ENCODE results near the gene SQSTM1. TPM values are rescaled to one million over a fixed set of nuclear protein-coding genes. Genes with fewer than 3 reads are reported as not detected.

SQSTM1 gene
- total and polyA plus RNA-seq, 2 donors (not counting 1 experiment from before 2014, with no cell fraction given): 72.2 to 400 TPM

DNA sequence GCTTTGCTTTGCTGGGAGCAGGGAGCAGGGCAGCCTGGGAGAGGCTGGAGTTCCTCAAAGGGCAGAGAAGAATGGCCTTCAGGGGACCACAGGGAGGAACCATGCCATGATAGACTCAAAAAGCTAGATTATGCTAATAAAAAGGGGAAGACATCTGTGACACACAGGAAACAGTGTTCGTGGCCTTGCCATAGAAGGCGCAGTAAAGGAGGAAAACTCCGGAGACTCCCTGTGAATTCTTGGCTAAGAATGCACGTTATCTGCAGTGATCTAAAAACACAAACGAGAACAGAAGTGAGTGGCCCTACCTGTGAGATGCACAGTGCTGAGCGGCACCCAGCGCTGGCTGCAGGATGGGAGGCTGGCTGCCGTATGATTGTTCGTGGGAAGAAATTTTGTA is 42.8 kb upstream of the SQSTM1 start:
- no peak for ATAC-seq (ENCODE audit: low read depth)
- TF ChIP-seq, protein P1, sequence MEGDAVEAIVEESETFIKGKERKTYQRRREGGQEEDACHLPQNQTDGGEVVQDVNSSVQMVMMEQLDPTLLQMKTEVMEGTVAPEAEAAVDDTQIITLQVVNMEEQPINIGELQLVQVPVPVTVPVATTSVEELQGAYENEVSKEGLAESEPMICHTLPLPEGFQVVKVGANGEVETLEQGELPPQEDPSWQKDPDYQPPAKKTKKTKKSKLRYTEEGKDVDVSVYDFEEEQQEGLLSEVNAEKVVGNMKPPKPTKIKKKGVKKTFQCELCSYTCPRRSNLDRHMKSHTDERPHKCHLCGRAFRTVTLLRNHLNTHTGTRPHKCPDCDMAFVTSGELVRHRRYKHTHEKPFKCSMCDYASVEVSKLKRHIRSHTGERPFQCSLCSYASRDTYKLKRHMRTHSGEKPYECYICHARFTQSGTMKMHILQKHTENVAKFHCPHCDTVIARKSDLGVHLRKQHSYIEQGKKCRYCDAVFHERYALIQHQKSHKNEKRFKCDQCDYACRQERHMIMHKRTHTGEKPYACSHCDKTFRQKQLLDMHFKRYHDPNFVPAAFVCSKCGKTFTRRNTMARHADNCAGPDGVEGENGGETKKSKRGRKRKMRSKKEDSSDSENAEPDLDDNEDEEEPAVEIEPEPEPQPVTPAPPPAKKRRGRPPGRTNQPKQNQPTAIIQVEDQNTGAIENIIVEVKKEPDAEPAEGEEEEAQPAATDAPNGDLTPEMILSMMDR (IDR thresholded peaks at IDR 0.05): no peak
- no peak for TF ChIP-seq EZH2 (IDR thresholded peaks at IDR 0.05; ENCODE audit: borderline replicate concordance, insufficient read depth, low read depth, low read length, poor library complexity, severe bottlenecking)
- H3K27me3 ChIP-seq (replicated peaks in 1 of 4; ENCODE audit: control extremely low read depth in 1 of 4, control insufficient read depth in 3 of 4, insufficient read depth in 4 of 4, low read length in 3 of 4): no peaks in the 10 kb centered on the region
- Mint-ChIP-seq H3K4me1 (no peaks in the 10 kb centered on the region), H3K27me3 (no peaks in the 10 kb centered on the region), H3K9me3 (ENCODE audit: insufficient read depth) (no peaks in the 10 kb centered on the region), H3K4me3 (no peak overlapping the region), H3K27ac (no peak overlapping the region)
- ChIA-PET CTCF (interaction anchor here (1.4 kb wide), 1 partner anchor 24 kb away, joined by 3 read pairs; no protein-coding TSS in a partner anchor), POLR2A (no interaction called here)
- peaks cover 8% of the 10 kb centered on the region for H3K79me2 ChIP-seq (ENCODE audit: control insufficient read depth, insufficient read depth, low read length)
- DNase-seq: no peak
- intact Hi-C loops (cut with micrococcal nuclease): no loop called here
- no peak overlapping the region for H3K4me3 ChIP-seq (ENCODE audit: control extremely low read depth in 1 of 5, extremely low read depth in 1 of 5, insufficient read depth in 1 of 5, low read depth in 2 of 5, low read length in 4 of 5)
- no peak overlapping the region for H3K4me2 ChIP-seq (replicated peaks; ENCODE audit: low read depth, low read length, poor library complexity, severe bottlenecking)
- H3K4me1 ChIP-seq (ENCODE audit: control insufficient read depth in 2 of 2, insufficient read depth in 2 of 2, low read length in 2 of 2): no peaks in the 10 kb centered on the region
- peaks cover 0 to 48% of the 10 kb centered on the region in 2 experiments for H3K36me3 ChIP-seq (replicated peaks in 1 of 2; ENCODE audit: control extremely low read depth in 1 of 2, control insufficient read depth in 1 of 2, extremely low read depth in 1 of 2, insufficient read depth in 2 of 2, low read length in 1 of 2)
- no peak overlapping the region for H3K27ac ChIP-seq (ENCODE audit: low read length in 2 of 2)
- no peak overlapping the region for H2AFZ ChIP-seq (ENCODE audit: insufficient read depth, low read depth, low read length, poor library complexity, severe bottlenecking)
- H3K9ac ChIP-seq (ENCODE audit: low read length): no peak overlapping the region
- H4K20me1 ChIP-seq (ENCODE audit: control insufficient read depth, insufficient read depth, low read length, poor library complexity, severe bottlenecking): peaks cover 5% of the 10 kb centered on the region
- no peaks in the 10 kb centered on the region for H3K9me3 ChIP-seq (ENCODE audit: control extremely low read depth in 1 of 3, control insufficient read depth in 2 of 3, insufficient read depth in 1 of 3, low read length in 2 of 3)
- WGBS (ENCODE audit: insufficient coverage): 78% methylated on average over 9 of the region's 9 CpGs

- Mint-ChIP-seq H3K4me3 (no peak overlapping the region), H3K4me1 (no peaks in the 10 kb centered on the region), H3K27me3 (no peaks in the 10 kb centered on the region), H3K9me3 (ENCODE audit: insufficient read depth) (no peaks in the 10 kb centered on the region), H3K27ac (no peak overlapping the region)
- no peak for DNase-seq
- intact Hi-C loops (cut with micrococcal nuclease): no loop called here
- Histone ChIP-seq H3K9me3 (ENCODE audit: control extremely low read depth in 1 of 3, control insufficient read depth in 2 of 3, insufficient read depth in 1 of 3, low read length in 2 of 3) (no peaks in the 10 kb centered on the region), H3K4me1 (ENCODE audit: control insufficient read depth in 2 of 2, insufficient read depth in 2 of 2, low read length in 2 of 2) (no peaks in the 10 kb centered on the region), H3K79me2 (ENCODE audit: control insufficient read depth, insufficient read depth, low read length) (peaks cover 3% of the 10 kb centered on the region), H3K36me3 (replicated peaks in 1 of 2; ENCODE audit: control extremely low read depth in 1 of 2, control insufficient read depth in 1 of 2, extremely low read depth in 1 of 2, insufficient read depth in 2 of 2, low read length in 1 of 2) (peaks cover 0 to 41% of the 10 kb centered on the region in 2 experiments), H3K27ac (ENCODE audit: low read length in 2 of 2) (no peak overlapping the region), H3K9ac (ENCODE audit: low read length) (no peak overlapping the region), H4K20me1 (ENCODE audit: control insufficient read depth, insufficient read depth, low read length, poor library complexity, severe bottlenecking) (peaks cover 1% of the 10 kb centered on the region), H2AFZ (ENCODE audit: insufficient read depth, low read depth, low read length, poor library complexity, severe bottlenecking) (no peak overlapping the region), H3K27me3 (replicated peaks in 1 of 4; ENCODE audit: control extremely low read depth in 1 of 4, control insufficient read depth in 3 of 4, insufficient read depth in 4 of 4, low read length in 3 of 4) (no peaks in the 10 kb centered on the region), H3K4me2 (replicated peaks; ENCODE audit: low read depth, low read length, poor library complexity, severe bottlenecking) (no peak overlapping the region), H3K4me3 (ENCODE audit: control extremely low read depth in 1 of 5, extremely low read depth in 1 of 5, insufficient read depth in 1 of 5, low read depth in 2 of 5, low read length in 4 of 5) (no peak overlapping the region)
- CTCF ChIA-PET: interaction anchor here (2.1 kb wide), 1 partner anchor 11 kb away, joined by 5 read pairs; no protein-coding TSS in a partner anchor
- WGBS (ENCODE audit: insufficient coverage): 98% methylated on average over 5 of the region's 5 CpGs
- no peak for ATAC-seq (ENCODE audit: low read depth)
- TF ChIP-seq, protein P1 (IDR thresholded peaks at IDR 0.05): no peak
- no peak for TF ChIP-seq EZH2 (IDR thresholded peaks at IDR 0.05; ENCODE audit: borderline replicate concordance, insufficient read depth, low read depth, low read length, poor library complexity, severe bottlenecking)
- POLR2A ChIA-PET: no interaction called here
Observed at GRCh38 chr5:179778591-179778990, 42.1 kb upstream of the SQSTM1 start.

All from B cell (primary cell).